ENCODE measurements around the gene OFD1.

OFD1 gene

DNA sequence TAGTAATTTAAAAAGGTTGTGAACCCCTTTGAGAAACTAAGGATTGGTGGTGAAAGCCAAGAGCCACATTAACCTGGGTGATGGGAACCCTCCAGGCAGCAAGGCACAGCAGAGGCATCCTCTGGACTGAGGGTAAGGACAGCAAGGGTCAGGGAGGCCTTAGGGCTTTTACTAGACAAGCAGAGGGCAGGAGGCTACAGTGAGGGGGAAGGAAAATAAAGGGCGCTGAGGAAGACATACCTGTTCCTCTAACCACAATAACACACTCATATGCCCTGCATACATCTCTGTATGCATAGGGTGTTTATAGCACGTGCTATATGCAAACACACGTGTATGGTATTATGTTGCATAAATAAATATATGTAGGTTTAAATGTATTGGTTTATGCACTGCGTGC, 63.6 kb downstream of the OFD1 start:
- DNase-seq (ENCODE audit: low read depth) = no peak

DNA sequence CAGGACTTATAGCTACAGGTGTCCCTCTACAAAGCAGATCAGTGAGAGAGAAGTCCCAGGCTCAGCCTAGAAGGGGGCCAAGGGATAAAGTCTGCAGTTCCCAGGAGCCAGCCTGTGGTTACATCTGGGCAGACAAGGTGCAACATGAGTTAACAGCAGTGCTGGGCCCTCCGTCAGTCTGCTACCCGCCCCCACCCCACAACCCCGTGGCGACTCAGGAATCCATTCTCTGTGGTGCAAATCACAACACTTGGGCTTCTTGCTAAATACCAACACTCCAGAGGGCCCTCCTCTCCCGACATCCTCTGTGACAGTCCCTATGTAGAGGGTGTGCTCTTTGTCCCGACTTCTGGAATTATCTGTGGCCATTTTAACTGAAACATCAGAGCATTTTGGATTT, 68.6 kb downstream of the OFD1 start:
- DNase-seq (ENCODE audit: low read depth) = no peak

DNA sequence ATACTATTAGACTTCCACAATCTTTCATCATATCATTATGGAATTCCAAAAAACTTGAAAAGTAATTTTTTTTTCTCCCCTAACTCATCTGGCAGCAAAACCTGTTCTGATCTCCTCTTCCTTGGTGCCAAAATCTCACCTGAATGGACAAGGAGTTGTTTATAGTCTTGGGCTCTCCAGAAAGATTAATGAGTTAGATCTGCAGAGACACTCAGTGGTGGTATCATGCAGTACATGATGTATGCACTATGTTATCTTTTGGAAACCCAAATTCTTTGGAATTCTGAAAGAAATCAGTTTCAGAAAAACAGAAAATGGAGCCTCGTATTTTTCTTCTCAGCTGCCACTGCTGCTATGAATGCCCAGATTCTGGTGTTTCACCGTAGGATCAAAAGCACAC, 70.7 kb downstream of the OFD1 start:
- no peak for DNase-seq (ENCODE audit: low read depth)

DNA sequence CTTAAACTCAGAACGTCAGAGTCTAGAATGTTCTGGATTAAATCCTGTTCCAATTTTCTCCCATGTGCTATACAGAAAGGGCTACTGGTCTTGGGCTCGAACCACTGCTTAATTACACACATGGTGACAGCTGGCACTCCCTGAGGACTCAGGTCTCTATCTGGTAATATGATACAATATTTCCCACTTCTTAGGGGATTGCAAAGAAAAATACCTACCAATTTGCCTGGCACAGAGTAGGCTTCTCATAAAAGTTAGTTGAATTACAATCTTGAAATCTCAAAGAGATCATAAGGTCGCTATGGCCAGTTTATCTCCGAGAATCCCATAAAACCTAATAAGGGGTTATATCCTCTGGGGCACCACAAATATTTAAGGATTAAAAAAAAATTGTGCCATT, 73.7 kb downstream of the OFD1 start:
- no peak for DNase-seq (ENCODE audit: low read depth)

DNA sequence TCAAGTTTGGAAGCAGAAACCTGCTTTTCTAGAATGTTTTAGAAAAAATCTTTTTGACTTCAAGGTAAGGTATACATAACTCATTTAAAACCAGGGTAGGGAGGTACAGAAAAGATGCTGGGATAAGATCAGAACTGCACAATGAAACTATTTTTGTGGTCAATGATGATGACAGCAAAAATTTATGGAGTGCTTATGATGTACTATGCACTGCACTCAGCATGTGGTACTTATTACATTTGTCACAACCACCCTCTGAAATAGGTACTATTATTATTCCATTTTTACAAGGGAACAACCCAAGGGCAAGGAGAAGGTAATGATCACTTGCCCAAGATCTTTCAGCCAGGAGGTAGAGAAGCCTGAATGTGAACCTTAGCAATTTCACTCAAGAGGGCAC, 74.3 kb downstream of the OFD1 start:
- DNase-seq (ENCODE audit: low read depth) = no peak

DNA sequence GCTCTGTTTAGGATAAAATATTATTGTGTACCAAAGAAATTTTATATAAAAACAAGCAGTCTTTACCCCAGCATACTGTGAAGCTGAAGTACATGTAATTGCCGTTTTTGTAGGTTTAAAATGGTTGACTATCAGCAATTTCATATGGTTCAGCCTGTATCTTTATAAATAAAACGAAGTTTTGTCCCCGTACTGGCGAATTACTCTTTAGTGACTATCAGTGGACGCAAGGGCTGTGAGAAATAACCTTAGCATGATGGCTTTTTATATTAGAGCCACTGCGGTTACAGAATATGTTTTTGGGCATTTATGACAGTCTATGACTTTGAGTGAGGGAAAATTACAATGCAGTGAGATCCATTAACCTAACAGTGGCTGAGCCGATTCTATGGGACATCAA, 81.1 kb downstream of the OFD1 start:
- DNase-seq (ENCODE audit: low read depth) = no peak

DNA sequence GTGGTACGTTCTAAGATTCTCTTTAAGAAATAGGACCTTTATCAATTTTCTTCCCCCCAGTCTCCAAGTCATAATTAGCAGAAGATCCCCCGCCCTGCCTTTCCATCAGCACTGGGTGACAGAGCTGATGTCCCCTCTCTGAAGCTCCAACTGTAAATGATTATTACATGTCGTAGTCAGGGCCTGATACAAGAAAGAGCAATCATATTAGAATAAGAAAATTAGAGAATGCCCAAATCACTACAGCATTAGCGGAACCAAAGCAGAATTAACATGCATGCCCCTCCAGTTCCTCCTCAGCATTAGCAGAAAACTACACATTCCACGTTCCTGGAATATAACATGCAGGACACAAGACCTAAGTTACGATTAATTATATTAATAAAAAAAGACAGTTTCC, 81.6 kb downstream of the OFD1 start:
- DNase-seq (ENCODE audit: low read depth) = no peak

DNA sequence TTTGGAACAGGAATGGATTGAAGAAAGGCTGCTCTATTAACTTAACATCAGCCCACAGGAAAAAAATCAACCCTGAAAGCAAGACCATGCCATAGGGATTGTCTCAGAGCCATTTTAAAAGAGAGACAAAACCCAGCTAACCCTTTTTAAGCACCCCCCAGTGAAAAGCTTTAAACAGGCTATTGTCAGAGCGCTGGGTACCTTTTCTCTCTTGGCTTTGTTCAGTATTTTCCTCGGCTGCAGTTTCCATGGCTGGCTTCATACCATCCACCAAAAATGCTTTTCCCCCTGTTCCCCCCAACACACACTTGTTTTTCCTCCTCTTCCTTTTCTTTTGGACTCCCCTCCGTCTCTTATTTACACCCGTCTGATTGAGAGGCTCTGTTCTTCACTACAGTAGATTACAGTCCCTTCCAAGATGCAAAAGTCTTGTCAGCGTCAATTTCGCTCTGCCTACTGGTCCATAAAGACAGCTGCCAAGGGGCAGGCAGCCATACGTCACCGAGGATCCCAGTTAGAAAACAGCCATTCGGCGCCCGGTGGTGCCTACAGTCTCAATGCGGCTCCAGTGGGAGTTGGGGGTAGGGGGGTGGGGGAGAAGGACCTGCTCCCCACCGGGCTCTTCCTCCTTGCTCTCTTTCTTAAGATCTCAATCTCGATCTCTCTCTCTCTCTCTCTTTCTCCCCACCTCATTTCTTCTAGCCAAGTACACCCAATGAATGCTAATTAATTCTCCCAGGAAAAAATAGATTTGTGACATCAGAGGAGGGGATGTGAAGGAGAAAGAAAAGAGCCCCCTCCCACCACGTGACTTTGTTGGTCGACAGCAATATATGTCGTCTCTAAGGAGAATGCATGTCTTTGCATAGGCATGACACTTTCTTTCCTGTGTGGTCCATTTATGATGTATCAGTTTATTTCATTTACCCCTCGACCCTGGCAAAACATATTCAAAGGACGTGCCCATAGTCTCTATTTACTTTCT, 82.4 kb downstream of the OFD1 start, which contains the start of gene GPM6B:
Gene GPM6B (minus strand): TSS at position 451 of the 985 bp plus-strand sequence. CDS start 189 bp downstream, at position 262.
- DNase-seq (ENCODE audit: low read depth) = no peak
